Hematopoietic multipotent progenitor cell treated with erythropoietin and hydrocortisone succinate and interleukin-3 and kit ligand, for 8 days (in vitro differentiated cells): ENCODE data around the gene PLGRKT.
"Not testable (repeated sequence)": the region's sequence is repeated elsewhere in the genome, so short reads cannot be mapped to it uniquely, and the experiment has no call there.

Source experiments
- DNase-seq: peaks from one replicate; pipeline ENCODE4 v3.0.0-alpha.2; 2015

PLGRKT gene, protein sequence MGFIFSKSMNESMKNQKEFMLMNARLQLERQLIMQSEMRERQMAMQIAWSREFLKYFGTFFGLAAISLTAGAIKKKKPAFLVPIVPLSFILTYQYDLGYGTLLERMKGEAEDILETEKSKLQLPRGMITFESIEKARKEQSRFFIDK

DNA sequence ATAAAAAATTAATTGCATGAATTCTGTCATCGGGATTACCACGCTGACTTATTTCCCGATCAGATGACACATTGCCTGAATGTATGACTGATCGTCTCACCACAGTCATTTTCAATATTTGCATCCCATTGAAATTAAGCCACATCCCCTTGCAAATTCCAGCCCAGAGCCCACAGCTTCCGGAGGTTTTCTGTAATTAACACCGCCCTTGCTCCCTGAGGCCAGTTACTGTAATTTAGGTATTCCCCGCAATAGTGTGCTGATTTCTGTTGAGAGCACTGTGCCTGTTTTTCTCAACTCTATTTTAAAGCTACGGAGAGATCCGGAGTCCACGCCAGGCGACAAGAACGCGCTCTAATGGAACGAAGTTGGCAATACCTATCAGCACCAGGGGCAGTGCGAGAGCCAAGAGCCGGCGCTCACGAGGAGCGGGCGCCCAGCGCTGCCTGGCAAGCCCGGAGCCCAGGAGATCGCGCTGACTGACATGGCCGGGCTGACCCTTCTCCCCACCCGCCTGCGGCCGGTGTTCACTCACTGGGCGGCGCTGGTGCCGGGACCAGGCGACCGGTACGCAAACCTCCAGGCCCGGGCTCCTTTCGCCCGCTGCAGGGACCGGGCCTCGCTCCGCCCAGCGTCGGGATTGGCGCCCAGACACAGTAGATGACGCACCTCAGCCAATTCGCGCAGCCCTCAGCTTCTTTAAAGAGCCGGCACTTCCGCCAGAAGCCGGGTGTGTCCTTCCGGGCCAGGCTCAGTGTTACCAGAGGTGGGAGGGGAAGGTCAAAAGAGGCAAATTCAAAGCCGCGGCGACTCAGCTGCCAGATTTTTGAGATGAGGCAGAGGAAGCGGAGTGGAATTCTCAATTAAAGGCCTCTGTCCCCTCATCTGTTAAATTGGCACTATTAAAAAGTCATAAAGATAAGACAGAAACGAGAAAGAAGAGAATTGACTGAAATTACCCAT is at the start of gene PLGRKT:
Gene PLGRKT (minus strand): TSS at position 672 of the 963 bp plus-strand sequence. CDS start 5,948 bp downstream, outside the sequence.
- DNase-seq, result peak; percentile 96

DNA sequence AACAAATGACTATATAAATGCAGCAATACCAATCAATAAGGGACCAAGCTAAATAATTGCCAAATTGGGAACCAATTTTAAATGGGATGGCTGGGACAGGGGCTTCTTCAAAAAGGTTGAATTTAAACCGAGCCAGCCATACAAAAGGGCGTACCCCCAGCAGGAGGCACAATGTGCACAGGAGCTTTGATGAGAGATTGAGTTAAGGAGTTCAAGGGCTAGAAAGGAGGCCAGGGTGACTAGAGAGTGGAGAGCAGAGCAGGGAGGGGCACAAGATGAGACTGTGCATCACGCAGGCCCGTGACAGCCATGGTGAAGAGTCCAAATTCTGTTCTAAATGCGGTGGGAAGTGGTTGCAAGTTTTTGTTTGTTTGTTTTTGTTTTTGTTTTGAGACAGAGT is 49.3 kb upstream of the PLGRKT start:
- peak; percentile 28 for DNase-seq

DNA sequence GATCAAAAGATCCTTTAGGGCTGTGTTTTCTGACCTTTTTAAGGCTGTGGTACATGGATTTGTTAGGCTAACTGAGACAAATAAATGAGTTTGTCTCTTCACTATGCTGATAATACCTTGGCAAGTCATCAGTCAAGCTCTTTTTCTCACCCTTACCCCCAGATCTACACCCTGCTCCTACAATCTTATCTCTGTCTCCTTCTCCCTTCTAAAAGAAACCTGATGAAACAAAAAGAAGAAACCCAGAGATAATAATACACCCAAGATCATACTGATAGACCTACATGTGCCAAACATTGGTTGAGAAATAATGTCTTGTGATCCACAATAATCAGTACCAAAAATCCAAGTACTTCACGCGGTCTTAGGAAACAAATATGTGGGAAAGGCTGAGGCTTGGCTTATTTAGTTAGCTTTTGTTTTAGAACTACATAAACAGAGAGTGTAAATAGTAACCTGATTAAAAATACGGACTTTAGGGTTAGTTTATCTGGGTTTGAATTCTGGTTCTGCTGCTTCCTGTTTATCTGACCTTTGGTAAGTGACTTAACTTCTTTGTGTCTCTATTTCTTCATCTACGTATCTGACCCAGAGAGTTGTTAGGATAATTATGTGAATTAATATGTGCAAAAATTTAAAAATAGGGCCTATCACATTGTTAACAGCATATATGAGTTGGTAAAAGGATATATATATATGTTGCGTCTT is 47.8 kb upstream of the PLGRKT start:
- peak; percentile 33 for DNase-seq

DNA sequence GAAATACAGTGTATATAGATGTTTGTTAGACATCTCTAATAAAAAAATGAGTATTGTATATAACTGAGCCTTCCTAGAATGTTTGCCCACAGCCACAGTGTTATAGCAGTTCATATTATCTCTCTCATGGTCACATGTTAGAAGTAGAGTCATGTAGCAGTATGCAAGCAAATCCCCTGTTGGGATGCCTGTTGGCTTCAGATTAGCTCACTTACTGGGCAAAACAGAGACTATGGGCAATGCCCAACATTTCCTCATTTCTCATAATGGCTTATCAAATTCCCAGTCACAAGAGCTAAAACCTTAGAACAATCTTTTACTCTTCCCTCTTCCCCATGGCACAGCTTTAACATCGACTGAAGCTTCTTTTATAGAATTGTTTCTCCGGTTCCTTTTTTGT is 45.6 kb upstream of the PLGRKT start:
- peak; percentile 91 for DNase-seq

DNA sequence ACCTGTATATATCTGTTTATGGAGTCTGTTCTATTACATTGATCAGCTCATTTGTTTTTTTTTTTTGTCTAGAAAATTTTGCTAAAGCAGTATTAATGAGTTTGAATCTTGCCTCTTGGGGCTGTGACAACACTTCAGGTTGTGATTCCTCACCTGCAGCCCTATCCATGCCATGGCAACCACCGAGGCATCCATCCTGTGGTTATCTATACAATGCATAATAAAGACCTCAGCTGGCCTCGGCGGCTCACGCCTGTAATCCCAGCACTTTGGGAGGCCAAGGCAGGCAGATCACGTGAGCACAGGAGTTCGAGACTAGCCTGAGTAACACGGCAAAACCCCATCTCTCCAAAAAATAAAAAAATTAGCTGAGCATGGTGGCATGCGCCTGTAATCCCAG is 44.5 kb upstream of the PLGRKT start:
- no peak for DNase-seq

DNA sequence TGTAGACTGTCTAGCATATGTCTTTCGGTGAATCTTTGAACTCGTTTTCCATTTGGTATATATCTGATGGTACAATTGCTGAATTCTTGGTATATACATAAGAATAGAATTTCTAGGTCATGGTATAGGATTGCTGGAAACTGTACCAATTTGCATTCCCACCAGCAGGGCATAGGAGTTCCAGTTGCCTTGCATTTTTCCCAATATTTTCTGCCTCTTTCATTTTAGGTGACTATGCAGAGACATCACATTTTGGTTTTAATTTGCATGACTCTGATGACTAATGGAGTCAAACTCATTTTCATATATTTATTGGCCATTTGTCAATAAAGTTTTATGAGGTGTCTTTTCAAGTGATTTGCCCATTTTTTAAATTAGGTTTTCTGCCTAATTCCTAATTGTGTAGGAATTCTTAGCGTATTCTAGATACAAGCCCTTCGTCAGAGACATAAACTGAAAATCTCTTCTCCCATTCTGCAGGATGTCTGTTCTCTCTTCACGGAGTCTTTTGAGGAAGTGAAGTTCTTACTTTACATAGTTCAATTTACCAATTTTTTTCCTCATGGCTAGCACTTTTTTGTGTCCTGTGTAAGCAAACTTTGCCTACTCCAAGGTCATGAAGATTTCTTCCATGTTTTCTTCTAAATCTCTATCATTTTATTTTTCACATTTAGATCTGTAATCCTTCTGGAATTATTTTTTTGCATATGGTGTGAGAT is 43.8 kb upstream of the PLGRKT start:
- no peak for DNase-seq

DNA sequence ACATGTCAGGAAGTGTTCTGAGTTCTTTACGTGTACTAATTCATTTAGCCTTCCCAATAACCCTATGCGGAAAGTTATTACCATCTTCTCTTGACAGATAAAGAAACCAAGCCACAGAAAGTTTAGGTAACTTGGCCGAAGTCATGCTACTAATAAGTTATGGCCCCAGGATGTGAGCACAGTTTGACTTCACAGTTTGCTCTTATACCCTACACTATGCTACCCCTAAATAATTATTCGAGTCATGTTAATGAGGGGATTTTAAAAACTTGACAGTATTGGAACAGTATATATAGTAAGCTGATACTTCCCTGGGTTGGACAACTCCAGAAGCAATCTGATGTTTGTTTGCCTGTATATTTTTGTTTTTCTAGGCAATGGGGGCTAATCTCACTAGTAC is 43.2 kb upstream of the PLGRKT start:
- no peak for DNase-seq

DNA sequence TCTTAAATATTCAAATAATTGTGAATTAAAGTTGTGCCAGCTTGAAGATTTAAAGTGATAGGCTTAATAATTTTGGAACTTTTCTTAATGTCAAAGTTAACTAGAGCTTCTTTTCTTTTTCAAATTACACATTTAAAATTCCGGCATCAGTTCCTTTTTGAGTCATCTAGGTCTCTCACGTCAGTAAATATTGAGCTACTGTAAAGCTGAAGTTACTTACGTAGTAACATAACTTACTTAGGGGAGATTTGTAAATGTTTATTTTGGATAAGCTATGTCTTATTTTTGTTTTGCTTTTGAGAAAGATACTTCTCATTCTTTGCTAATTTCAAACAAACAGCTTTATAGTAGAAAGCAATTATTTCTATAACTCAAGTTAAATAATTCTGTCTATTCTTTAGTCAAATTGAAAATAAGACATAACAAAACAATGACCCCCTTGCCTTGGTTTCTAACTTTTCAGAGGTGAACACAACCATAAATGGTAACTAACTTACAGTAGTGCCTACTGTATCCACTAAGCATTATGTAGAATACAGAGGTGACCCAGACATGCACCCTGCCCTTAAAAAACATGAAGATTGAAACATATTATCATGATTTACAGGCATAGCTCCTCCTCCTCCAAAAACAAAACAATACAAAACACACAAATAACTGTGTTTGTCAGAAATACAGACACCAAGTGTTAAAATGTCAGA is 42.4 kb upstream of the PLGRKT start:
- DNase-seq, result no peak

DNA sequence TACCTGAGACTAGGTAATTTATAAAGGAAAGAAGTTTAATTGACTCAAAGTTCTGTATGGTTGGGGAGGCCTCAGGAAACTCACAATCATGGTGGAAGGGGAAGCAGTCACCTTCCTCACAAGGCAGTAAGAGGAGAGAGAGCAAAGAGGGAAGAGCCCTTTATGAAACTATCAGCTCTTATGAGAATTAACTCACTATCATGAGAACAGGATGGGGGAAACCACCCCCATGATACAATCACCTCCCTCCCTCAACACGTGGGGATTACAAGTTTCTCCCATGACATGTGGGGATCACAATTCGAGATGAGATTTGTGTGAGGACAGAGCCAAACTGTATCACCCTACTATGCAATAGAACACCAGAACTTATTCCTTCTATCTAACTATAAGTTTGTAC is 40.5 kb upstream of the PLGRKT start:
- DNase-seq, result peak; percentile 19

DNA sequence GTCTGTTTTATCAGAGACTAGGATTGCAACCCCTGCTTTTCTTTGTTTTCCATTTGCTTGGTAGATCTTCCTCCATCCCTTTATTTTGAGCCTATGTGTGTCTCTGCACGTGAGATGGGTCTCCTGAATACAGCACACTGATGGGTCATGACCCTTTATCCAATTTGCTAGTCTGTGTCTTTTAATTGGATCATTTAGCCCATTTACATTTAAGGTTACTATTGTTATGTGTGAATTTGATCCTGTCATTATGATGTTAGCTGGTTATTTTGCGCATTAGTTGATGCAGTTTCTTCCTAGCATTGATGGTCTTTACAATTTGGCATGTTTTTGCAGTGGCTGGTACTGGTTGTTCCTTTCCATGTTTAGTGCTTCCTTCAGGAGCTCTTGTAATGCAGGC is 37.9 kb upstream of the PLGRKT start:
- DNase-seq, result not testable (repeated sequence)

DNA sequence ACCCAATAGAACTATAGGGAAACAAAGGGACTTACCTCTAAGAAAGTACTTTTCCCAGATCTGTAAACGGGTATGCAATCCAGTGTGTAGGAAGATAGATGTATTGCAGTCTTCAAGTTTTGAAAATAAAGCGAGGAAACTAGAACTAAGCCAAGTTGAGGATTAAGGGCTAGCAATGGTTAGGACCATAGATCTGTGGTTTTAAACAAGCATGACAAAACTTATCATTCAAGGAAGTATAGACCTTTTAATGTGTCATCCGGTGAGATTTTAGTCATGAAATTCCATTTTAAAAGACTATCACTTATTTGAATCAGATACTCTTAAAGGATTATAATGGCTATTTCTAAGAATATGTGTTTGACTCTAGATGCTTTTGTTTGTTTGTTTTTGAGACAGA is 33.1 kb upstream of the PLGRKT start:
- DNase-seq, result no peak

DNA sequence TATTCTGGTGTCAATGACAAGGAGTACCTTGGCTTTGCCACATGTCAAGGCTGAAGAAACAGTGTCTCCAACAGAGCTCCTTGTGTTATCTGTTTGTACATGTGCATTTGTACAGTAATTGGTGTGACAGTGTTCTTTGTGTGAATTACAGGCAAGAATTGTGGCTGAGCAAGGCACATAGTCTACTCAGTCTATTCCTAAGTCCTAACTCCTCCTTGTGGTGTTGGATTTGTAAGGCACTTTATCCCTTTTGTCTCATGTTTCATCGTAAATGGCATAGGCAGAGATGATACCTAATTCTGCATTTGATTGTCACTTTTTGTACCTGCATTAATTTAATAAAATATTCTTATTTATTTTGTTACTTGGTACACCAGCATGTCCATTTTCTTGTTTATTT is 32.4 kb upstream of the PLGRKT start:
- DNase-seq, result peak; percentile 21

DNA sequence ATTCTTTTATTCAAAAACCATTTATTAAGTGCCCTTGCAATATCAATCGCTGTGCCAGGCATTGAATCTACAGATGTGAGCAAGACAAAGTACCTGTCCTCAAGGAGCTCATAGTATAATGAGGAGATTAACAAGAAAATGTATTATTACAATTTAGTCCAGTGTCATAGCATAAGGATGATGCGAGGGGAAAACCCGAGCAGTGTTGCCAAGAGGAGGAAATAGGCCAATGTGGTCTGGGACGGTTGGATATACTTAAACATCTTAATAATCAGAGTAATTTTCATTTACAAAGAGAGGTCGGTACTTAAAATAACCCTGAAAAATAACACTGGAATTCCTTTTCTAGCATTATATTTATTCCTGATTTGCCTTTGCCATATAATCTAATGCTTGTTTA is 31.1 kb upstream of the PLGRKT start:
- no peak for DNase-seq

DNA sequence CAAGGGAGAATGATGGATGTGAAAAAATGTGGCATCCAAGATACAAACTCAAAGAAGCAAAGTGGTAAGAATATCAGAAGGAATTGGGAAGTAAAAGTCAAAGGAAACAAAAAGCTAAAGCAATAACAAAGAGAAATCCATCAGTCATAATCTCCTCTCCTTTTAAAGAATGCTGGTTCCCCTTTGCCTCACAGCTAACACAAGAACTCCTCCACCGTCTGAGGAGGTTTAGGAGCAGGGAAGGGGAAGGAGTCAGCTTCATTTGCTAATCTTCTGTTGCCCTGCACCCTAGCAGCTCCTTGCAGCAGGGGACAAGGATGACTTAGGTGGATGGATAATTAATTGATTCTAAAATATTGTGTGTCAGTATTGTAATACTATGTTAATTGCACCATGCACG is 29.0 kb upstream of the PLGRKT start:
- DNase-seq, result no peak

DNA sequence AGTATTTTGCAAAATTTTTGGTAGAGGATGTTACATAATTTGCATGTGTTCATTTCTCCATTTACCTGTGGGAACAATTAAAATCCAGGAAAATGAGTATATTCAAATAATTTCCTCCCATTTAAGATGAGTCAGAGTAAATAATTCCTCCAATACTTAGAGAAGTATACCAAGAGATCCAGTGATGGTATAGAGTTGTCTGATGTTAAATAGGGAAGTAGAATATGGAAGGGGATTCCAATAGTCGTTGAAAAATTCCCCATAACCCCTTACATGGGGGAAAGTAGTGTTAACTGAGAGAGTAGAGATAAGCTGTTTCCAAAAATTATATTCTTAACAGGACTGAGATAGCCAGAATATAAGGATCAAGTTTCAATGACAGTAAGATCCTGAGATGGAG is 28.3 kb upstream of the PLGRKT start:
- DNase-seq, result no peak

DNA sequence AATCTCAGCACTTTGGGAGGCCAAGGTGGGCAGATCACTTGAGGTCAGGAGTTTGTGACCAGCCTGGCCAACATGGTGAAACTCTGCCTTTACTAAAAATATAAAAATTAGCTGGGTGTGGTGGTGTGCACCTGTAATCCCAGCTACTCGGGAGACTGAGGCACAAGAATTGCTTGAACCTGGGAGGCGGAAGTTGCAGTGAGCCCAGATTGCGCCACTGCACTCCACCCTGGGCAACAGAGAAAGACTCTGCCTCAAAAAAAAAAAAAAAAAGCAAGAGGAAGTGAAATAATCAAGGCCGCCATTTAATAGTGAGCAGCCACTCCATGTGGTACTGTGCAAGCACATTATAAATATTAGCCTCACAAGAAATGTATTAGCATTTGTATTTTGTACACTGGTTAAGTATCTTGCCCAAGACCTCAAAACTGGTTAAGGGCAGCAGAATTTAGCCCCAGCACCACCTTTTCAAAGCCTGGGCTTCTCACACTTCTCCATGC is 27.2 kb upstream of the PLGRKT start:
- not testable (repeated sequence) for DNase-seq

DNA sequence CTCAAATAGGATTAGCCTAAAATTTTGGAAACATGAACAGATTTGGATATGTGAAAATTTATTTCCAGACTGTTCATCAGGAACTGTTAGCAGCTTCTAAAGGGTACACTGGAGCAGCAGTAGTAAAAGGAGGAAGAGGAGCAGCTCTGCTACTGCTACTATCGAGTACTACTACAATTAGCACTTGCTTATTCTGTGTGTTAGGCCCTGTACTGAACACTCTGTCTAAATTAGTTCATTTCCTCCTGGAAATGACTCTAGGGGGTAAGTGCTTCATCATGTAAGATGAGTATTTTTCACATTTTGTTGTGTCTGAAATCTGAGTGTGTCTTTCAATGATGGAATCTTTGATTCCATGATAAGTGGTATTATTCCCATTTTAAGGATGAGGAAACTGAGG is 22.4 kb upstream of the PLGRKT start:
- DNase-seq, result no peak

DNA sequence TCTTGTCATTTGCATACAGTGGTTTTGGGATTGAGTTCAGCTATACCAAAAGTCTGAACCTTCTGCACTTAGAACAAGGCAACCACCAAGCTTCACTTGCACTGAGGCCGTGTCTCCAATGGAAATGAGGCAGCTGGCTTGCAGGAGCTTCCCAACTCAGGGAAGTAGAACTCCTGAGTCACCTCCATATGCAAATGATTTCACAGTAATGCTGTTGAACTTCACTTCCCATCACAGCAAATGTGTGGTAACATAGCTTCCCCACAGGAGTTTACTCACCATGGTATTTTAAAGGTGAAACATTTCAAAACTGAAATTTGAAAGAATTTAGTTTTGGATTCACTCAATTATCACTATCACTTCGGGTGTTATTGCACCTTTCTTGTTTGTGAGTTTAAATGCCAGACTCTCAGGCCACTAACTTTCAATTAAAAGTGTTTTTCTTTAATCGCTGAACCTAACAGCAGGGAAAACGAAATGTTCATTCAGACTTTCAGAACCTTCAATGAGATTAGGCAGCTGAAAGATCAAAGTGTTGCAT is 21.6 kb upstream of the PLGRKT start:
- no peak for DNase-seq

DNA sequence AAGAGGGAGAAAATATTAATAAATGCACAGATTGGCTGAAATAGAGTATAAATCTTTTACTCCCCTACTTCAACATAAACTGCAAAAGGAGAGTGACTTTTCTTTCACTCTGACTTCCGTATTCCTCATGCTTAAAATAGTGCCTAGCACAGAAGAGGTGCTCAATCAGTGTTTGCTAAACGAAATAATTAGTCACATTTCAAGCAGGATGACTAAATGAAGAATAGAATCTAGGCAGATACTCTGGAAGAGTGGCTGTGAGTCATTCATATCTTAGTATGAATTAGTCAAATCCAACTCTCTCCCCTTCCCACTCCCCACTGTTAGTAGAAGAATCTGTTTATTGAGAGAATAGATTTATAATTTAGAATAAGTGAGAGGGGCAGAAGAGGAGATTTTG is 17.5 kb upstream of the PLGRKT start:
- no peak for DNase-seq

DNA sequence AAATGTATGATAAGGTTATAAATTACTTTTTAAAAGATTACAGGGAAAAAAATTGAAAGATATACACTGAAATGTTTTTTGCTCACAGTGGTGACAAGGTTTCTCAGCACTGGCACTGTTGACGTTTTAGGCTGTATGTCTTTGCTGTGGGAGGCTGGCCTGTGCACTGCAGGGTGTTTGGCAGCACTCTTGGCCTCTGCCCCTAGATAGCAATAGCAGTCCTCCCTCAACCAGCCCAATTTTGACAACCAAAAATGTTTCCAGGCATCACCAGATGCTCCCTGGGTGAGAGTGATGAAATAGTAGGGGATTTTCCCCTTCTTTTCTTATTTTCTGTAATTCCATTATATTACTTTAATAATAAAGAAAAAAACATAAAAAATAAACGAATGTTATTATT is 15.9 kb upstream of the PLGRKT start:
- peak; percentile 58 for DNase-seq

DNA sequence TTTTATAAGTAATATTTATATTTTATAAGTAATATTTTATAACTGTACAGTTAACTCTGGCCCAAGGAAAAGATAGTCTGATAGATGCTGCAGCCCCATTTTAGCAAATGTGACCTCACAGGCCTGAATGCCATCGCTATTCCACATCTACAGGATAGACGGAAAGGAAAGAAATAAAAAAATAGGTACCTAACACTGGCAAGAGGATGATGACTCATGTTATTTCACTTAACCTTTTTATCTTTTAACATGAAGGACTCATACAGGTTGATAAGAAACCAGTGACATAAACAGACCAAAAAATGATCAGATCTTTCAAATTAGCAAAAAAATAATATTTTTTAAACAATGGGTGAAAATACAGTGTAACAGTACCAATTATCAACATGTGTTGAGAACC is 15.3 kb upstream of the PLGRKT start:
- peak; percentile 47 for DNase-seq

DNA sequence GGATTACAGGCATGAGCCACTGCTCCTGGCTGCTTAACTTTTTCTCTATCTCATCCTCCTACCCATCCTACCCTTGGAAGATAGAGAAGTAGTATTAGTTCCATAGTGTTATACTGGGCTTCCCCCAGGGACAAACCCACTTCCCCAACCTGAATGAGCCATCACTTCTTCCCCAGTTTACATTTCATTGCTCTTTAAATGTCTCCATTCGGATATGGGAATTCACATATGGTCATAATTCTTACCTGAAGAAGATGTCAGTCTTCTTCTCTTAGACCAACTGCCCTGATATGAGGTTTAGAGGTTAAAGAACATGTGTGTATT is 14.5 kb upstream of the PLGRKT start:
- DNase-seq, result no peak
